ENCODE measurements around the gene RIC3. TPM values are rescaled to one million over a fixed set of nuclear protein-coding genes. Genes with fewer than 3 reads are reported as not detected.

The RIC3 gene
- total RNA-seq, 1 experiment from 2014 or later: 0.38 TPM

DNA sequence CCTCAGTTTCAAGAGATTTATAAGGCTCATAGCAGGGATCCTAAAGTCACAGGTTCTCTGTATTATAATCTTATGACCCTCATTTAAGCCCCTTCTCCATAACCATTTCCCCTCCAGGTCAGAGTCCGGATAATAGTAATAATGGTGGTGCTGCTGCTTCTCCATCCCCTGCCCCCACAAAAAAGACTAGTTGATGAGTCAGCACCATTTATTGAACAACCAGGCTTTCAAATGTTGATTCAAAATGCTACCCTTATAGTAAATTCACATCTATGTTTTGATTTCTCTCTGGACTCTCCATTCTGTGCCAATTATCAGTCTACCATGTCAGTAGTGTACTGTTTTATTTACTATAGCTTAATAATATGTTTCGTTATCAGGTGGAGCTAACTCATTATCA is 17.6 kb upstream of the RIC3 start:
- TF ChIP-seq, protein P1, sequence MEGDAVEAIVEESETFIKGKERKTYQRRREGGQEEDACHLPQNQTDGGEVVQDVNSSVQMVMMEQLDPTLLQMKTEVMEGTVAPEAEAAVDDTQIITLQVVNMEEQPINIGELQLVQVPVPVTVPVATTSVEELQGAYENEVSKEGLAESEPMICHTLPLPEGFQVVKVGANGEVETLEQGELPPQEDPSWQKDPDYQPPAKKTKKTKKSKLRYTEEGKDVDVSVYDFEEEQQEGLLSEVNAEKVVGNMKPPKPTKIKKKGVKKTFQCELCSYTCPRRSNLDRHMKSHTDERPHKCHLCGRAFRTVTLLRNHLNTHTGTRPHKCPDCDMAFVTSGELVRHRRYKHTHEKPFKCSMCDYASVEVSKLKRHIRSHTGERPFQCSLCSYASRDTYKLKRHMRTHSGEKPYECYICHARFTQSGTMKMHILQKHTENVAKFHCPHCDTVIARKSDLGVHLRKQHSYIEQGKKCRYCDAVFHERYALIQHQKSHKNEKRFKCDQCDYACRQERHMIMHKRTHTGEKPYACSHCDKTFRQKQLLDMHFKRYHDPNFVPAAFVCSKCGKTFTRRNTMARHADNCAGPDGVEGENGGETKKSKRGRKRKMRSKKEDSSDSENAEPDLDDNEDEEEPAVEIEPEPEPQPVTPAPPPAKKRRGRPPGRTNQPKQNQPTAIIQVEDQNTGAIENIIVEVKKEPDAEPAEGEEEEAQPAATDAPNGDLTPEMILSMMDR (IDR thresholded peaks at IDR 0.05; ENCODE audit: unreplicated experiment): no peak
- intact Hi-C loops (cut with micrococcal nuclease; ENCODE audit: unreplicated experiment): no loop called here
- CTCF ChIA-PET: no interaction called here
- Mint-ChIP-seq H3K36me3 (ENCODE audit: insufficient read depth, unreplicated experiment) (no peaks in the 10 kb centered on the region), H3K9me3 (ENCODE audit: low read depth, unreplicated experiment) (peaks cover 4% of the 10 kb centered on the region), H3K4me1 (ENCODE audit: low read depth, unreplicated experiment) (no peaks in the 10 kb centered on the region), H3K27ac (ENCODE audit: unreplicated experiment) (no peak overlapping the region), H3K4me3 (ENCODE audit: low read depth, unreplicated experiment) (no peak overlapping the region), H3K27me3 (ENCODE audit: unreplicated experiment) (peaks cover 35% of the 10 kb centered on the region)
- BruUV-seq (replicated peaks): no TSS peak
- DNase-seq: no peak

DNA sequence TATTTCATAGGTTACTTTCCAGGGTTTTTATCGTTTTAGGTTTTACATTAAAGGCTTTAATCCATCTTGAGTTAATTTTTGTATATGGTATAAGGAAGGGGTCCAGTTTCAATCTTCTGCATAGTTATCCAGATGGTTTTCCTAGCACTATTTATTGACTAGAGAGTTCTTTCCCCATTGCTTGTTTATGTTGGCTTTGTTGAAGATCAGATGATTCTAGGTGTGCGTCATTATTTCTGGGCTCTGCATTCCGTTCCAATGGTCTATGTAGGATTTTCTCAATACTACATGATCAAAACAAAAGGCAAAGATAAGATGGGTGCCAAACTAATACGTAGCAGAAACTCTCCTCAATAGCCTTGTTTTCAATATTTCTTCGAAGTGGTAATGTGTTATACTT is 14.3 kb upstream of the RIC3 start:
- no peak for DNase-seq
- TF ChIP-seq, protein P1 (IDR thresholded peaks at IDR 0.05; ENCODE audit: unreplicated experiment): no peak
- BruUV-seq (replicated peaks): no TSS peak
- peaks cover 53% of the 10 kb centered on the region for H3K27me3 Mint-ChIP-seq (ENCODE audit: unreplicated experiment)
- intact Hi-C loops (cut with micrococcal nuclease; ENCODE audit: unreplicated experiment): no loop called here
- no peak overlapping the region for H3K27ac Mint-ChIP-seq (ENCODE audit: unreplicated experiment)
- CTCF ChIA-PET: no interaction called here
- peaks cover 4% of the 10 kb centered on the region for H3K9me3 Mint-ChIP-seq (ENCODE audit: low read depth, unreplicated experiment)
- no peaks in the 10 kb centered on the region for H3K36me3 Mint-ChIP-seq (ENCODE audit: insufficient read depth, unreplicated experiment)
- H3K4me3 Mint-ChIP-seq (ENCODE audit: low read depth, unreplicated experiment): no peak overlapping the region
- H3K4me1 Mint-ChIP-seq (ENCODE audit: low read depth, unreplicated experiment): no peaks in the 10 kb centered on the region

DNA sequence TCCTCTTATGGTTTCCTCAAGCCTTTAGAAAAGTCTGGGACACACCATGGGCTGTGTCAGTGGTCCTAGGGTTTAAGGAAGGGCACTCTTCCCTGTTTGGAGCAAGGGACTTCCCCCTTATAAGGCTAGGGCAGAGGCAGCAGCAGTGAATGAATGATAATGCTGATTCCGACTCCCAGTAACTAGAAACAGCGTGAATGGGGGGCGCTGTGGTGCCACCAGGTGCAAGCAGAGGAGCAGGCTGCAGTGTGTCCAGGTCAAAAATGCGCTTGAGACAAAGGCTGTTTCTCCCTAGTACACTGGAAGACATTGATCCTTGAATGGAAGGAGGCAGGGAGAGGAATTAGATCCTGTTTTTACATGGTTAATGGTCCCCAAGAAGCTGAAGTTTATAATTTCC is 11.6 kb upstream of the RIC3 start:
- TF ChIP-seq, protein P1 (IDR thresholded peaks at IDR 0.05; ENCODE audit: unreplicated experiment): no peak
- CTCF ChIA-PET: no interaction called here
- no peak overlapping the region for H3K27ac Mint-ChIP-seq (ENCODE audit: unreplicated experiment)
- H3K4me1 Mint-ChIP-seq (ENCODE audit: low read depth, unreplicated experiment): no peaks in the 10 kb centered on the region
- no peak overlapping the region for H3K4me3 Mint-ChIP-seq (ENCODE audit: low read depth, unreplicated experiment)
- no peak for DNase-seq
- peaks cover 62% of the 10 kb centered on the region for H3K27me3 Mint-ChIP-seq (ENCODE audit: unreplicated experiment)
- no TSS peak for BruUV-seq (replicated peaks)
- no peaks in the 10 kb centered on the region for H3K36me3 Mint-ChIP-seq (ENCODE audit: insufficient read depth, unreplicated experiment)
- intact Hi-C loops (cut with micrococcal nuclease; ENCODE audit: unreplicated experiment): no loop called here
- no peaks in the 10 kb centered on the region for H3K9me3 Mint-ChIP-seq (ENCODE audit: low read depth, unreplicated experiment)

DNA sequence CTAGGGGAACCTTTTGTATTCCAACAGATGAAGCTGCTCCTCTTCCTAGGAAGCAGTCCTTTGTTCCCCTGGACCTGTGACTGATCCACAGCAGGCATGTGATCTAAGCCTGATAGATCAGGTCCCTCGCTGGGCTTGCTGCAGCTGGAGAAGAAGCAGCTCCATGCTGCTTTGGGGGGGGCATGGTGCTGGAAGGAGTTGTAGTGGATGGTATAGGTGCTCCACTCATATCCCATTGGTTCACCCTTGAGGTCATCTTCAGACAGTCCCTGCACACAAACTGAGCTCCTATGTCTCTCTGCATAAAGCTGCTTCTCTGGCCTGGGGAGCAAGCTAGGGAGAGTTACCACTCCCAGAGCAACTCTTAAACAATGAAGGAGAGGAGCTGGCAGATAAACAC is 9.5 kb upstream of the RIC3 start:
- Mint-ChIP-seq H3K9me3 (ENCODE audit: low read depth, unreplicated experiment) (no peaks in the 10 kb centered on the region), H3K4me1 (ENCODE audit: low read depth, unreplicated experiment) (no peaks in the 10 kb centered on the region), H3K4me3 (ENCODE audit: low read depth, unreplicated experiment) (no peak overlapping the region), H3K36me3 (ENCODE audit: insufficient read depth, unreplicated experiment) (no peaks in the 10 kb centered on the region), H3K27me3 (ENCODE audit: unreplicated experiment) (peaks cover 74% of the 10 kb centered on the region), H3K27ac (ENCODE audit: unreplicated experiment) (no peak overlapping the region)
- no peak for DNase-seq
- intact Hi-C loops (cut with micrococcal nuclease; ENCODE audit: unreplicated experiment): no loop called here
- TF ChIP-seq, protein P1 (IDR thresholded peaks at IDR 0.05; ENCODE audit: unreplicated experiment): no peak
- no TSS peak for BruUV-seq (replicated peaks)
- CTCF ChIA-PET: no interaction called here

DNA sequence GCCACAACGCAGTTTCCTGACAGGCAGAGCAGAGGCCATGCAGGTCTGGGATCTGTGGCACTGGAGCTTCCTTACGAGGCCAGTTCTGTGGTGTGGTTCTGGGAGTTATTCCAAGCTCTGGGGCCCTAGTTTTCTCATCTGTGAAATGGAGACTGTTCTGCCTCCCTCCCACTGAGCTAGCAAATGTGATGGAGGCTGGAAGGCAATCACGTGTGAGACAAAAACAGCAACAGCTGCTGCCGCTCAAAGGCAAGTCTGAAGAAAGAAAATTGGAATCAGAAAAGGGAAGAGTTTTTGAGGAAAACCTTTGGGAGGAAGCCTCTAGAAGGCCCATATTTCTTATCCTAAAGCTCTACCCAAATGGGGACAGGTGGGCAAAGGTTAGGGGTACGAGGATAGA is 8.3 kb upstream of the RIC3 start:
- intact Hi-C loops (cut with micrococcal nuclease; ENCODE audit: unreplicated experiment): no loop called here
- Mint-ChIP-seq H3K36me3 (ENCODE audit: insufficient read depth, unreplicated experiment) (no peaks in the 10 kb centered on the region), H3K27ac (ENCODE audit: unreplicated experiment) (no peak overlapping the region), H3K4me3 (ENCODE audit: low read depth, unreplicated experiment) (no peak overlapping the region), H3K4me1 (ENCODE audit: low read depth, unreplicated experiment) (no peaks in the 10 kb centered on the region), H3K9me3 (ENCODE audit: low read depth, unreplicated experiment) (no peaks in the 10 kb centered on the region), H3K27me3 (ENCODE audit: unreplicated experiment) (peaks cover 72% of the 10 kb centered on the region)
- no TSS peak for BruUV-seq (replicated peaks)
- CTCF ChIA-PET: no interaction called here
- DNase-seq: no peak
- TF ChIP-seq, protein P1 (IDR thresholded peaks at IDR 0.05; ENCODE audit: unreplicated experiment): no peak
